Testis (tissue), 2 donors: ENCODE data around the gene WSB1.

Experiments
- CTCF ChIP-seq, 3 experiments: fragments of 450-650 bp in 2 of 3; fragments of 200-600 bp in 1 of 3; sonication (generic) in 1 of 3; IDR thresholded peaks; one replicate each; pipeline ENCODE4 v1.5.1; 2016 to 2019; ENCODE audit warnings: antibody characterized with exemption in 3 of 3, mild to moderate bottlenecking in 2 of 3, moderate library complexity in 1 of 3
- POLR2A ChIP-seq: fragments of 450-650 bp; IDR thresholded peaks from one replicate; pipeline ENCODE4 v1.6.1; 2017; ENCODE audit warnings: antibody characterized with exemption, mild to moderate bottlenecking, moderate library complexity

GRCh38 chr17:27269201-27269600 is 24.7 kb upstream of the WSB1 start:
- TF ChIP-seq POLR2A = no peak
- TF ChIP-seq CTCF (IDR thresholded peaks at IDR 0.05) = no peak
